ENCODE data around the gene BCL2. TPM values are rescaled to one million over a fixed set of nuclear protein-coding genes. Genes with fewer than 3 reads are reported as not detected.

The BCL2 gene
- total RNA-seq, 4 donors from 2014 or later, result 14.3 to 34.8 (median 23.5) TPM

DNA sequence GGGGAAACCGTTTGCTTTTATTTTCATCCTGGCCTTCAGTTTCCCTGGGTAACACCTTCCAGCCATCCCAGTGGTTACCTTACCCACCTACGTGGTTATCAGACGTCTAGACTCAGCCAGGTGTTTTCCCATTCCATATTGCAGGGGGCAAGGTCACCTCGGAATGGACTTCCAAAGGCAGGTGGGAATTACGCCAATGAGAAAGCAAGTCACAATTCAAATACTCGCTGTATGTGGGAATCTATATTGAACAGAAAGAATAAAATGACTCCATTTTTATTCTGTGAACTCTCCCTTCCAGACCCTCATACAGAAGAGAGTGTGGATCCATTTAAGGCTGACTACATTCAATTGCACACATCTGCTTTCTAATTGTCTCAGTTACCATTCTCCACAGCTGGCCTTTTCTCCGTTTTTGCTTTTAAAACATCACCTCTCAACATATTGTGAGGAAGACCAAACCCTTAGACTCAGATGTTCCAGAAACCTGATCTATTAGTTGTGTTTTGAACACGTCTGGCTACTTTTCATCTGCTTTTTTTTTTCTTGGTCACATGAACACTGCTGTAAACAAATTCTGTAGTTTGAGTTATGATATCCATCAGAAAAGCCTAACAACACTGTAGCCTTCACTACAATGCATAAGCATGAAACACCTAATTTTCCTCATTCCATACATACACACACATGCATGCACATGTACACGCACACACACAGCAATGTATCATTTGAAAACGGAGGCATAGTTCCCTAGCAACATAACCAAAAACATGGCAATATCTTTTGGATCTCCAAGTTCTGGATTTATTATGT is 59.8 kb downstream of the BCL2 start:
- Histone ChIP-seq H3K4me3 (no peak overlapping the region), H3K36me3 (no peaks in the 10 kb centered on the region), H3K4me1 (peaks cover 0 to 31% (median 16%) of the 10 kb centered on the region in 4 donors), H3K27ac (peak overlapping the region; percentile 5 to 52 (median 14)), H3K9me3 (no peaks in the 10 kb centered on the region), H3K27me3 (no peaks in the 10 kb centered on the region)
- WGBS, 2 donors (ENCODE audit: low coverage in 1 of 2), result 65 to 68% methylated on average over 10 of the region's 10 CpGs
- intact Hi-C loops (cut with DNase I; ENCODE audit: low total_unique reads), result loop anchor here (5.0 kb wide), 1 partner anchor 537 kb away; no protein-coding TSS in a partner anchor
- no peak for TF ChIP-seq POLR2AphosphoS5 (IDR thresholded peaks at IDR 0.05)
- TF ChIP-seq POLR2A (IDR thresholded peaks at IDR 0.05), result no peak
- TF ChIP-seq EP300 (IDR thresholded peaks at IDR 0.05; ENCODE audit: low read depth), result no peak
- TF ChIP-seq, protein P1, sequence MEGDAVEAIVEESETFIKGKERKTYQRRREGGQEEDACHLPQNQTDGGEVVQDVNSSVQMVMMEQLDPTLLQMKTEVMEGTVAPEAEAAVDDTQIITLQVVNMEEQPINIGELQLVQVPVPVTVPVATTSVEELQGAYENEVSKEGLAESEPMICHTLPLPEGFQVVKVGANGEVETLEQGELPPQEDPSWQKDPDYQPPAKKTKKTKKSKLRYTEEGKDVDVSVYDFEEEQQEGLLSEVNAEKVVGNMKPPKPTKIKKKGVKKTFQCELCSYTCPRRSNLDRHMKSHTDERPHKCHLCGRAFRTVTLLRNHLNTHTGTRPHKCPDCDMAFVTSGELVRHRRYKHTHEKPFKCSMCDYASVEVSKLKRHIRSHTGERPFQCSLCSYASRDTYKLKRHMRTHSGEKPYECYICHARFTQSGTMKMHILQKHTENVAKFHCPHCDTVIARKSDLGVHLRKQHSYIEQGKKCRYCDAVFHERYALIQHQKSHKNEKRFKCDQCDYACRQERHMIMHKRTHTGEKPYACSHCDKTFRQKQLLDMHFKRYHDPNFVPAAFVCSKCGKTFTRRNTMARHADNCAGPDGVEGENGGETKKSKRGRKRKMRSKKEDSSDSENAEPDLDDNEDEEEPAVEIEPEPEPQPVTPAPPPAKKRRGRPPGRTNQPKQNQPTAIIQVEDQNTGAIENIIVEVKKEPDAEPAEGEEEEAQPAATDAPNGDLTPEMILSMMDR (IDR thresholded peaks at IDR 0.05), result no peak
- DNase-seq, result no peak
- in situ Hi-C loops (cut with MboI; ENCODE audit: low pct_ligation_motif_present in 1 of 4, low pct_unique_long_range_greater_than_20kb in 1 of 4, low sequenced_read_pairs in 3 of 4), result no loop called here

DNA sequence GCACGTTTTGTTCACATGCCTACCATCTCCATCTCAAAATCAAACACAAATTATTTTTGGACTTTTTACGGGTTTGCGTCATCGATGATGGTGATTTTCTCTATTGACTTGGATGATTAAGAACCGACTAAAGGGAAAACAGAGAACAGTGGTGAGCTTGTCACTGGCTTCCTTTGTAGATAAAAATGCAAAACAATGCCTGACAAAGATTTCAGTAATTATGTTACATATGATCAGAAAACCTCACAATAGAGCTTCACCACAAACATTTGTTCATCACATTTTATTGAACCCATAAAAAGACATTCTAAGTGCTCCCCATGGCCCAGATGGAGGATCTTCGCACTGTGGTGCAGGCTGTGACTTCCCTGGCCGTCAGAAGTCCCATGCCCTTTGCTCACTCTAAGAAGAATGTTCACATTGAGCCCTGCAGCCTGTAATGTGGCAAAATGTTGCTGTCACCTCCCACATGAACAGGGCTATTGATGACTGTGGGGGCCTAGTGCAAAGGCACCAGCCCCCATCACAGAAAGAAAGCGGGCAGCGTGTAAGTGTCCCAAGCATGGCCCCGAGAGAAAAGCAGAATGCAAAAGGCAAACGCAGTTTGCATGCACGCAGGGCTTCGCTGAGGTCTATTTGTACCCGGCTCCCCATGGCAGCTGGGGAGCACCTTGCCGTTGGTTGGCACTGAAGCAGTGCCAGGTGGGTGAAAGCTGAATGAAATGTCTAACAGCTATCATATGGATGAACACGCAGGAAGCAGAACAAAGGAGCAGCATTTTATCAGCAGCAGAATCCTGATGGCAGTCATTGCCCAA is 60.6 kb downstream of the BCL2 start:
- no peak for DNase-seq

DNA sequence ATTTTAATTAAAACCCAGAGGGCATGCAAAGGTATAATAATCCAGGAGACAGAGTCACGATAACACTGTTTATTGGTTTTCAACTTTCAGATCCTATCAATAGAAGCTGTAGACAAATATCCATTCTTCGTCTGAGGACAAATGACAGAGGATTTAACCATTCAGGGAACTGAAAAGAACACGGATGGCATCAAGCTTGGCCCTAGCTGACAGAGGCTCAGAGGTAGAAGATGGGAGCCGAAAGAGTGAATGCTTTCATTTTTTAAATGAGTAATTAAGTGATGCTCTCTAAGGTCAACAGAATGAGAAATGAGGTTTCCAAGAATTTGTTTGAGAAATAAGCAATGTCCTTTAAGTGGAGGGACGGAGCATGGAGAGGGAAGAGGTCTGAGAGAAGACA is 62.1 kb downstream of the BCL2 start:
- intact Hi-C loops (cut with DNase I; ENCODE audit: low total_unique reads), result no loop called here
- in situ Hi-C loops (cut with MboI; ENCODE audit: low pct_ligation_motif_present in 1 of 4, low pct_unique_long_range_greater_than_20kb in 1 of 4, low sequenced_read_pairs in 3 of 4), result no loop called here
- H3K9me3 ChIP-seq, result no peaks in the 10 kb centered on the region

More for the DNA sequence above, 60.6 kb downstream of the BCL2 start:
- intact Hi-C loops (cut with DNase I; ENCODE audit: low total_unique reads), result no loop called here
- H3K27ac ChIP-seq, result peak overlapping the region in 3 of 4 donors; percentile 5 to 52 (median 10)
- TF ChIP-seq POLR2AphosphoS5 (IDR thresholded peaks at IDR 0.05), result peak in 1 of 3 donors; percentile 7
- TF ChIP-seq EP300 (IDR thresholded peaks at IDR 0.05; ENCODE audit: low read depth), result no peak
- H3K36me3 ChIP-seq, result no peaks in the 10 kb centered on the region
- no peaks in the 10 kb centered on the region for H3K27me3 ChIP-seq
- in situ Hi-C loops (cut with MboI; ENCODE audit: low pct_ligation_motif_present in 1 of 4, low pct_unique_long_range_greater_than_20kb in 1 of 4, low sequenced_read_pairs in 3 of 4), result no loop called here
- no peaks in the 10 kb centered on the region for H3K9me3 ChIP-seq
- peaks cover 1 to 33% (median 17%) of the 10 kb centered on the region in 4 donors for H3K4me1 ChIP-seq
- 75 to 82% methylated on average over 11 to 16 of the region's 16 CpGs for WGBS, 2 donors (ENCODE audit: low coverage in 1 of 2)
- H3K4me3 ChIP-seq, result no peak overlapping the region

DNA sequence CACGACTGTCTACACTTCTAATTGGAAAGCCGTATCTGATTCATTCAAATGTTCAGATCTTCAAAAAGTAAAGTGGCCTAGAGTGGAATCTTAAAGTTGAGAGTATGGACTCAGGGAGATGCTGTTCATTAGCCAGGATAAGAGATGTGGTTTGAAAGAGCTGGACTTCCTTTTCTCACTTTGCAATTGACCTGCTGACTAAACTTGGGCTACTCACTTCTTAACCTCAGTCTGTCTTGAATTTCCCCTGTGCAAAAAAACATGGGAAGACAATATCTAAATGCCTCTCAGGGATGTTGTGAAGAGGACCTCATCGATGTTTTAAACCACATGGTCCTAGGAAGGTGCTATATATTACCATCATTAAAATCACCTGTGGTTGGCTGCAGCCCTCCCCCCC is 64.1 kb downstream of the BCL2 start:
- no peak overlapping the region for H3K27ac ChIP-seq

More for the DNA sequence above, 62.1 kb downstream of the BCL2 start:
- whole genome bisulfite sequencing, 2 donors (ENCODE audit: low coverage in 1 of 2), result 64 to 65% methylated on average over 5 of the region's 5 CpGs
- H3K27ac ChIP-seq, result no peak overlapping the region
- peaks cover 5 to 37% (median 25%) of the 10 kb centered on the region in 4 donors for H3K4me1 ChIP-seq
- no peak for DNase-seq
- H3K36me3 ChIP-seq, result no peaks in the 10 kb centered on the region
- no peak overlapping the region for H3K4me3 ChIP-seq
- no peak for TF ChIP-seq POLR2A (IDR thresholded peaks at IDR 0.05)
- no peak for TF ChIP-seq EP300 (IDR thresholded peaks at IDR 0.05; ENCODE audit: low read depth)
- TF ChIP-seq POLR2AphosphoS5 (IDR thresholded peaks at IDR 0.05), result no peak
- TF ChIP-seq, protein P1 (IDR thresholded peaks at IDR 0.05), result no peak
- H3K27me3 ChIP-seq, result no peaks in the 10 kb centered on the region

More for the DNA sequence above, 64.1 kb downstream of the BCL2 start:
- Histone ChIP-seq H3K4me3 (no peak overlapping the region), H3K27me3 (no peaks in the 10 kb centered on the region), H3K4me1 (peaks cover 5 to 39% (median 25%) of the 10 kb centered on the region in 4 donors), H3K9me3 (no peaks in the 10 kb centered on the region), H3K36me3 (no peaks in the 10 kb centered on the region)
- WGBS, 2 donors (ENCODE audit: low coverage in 1 of 2), result 78 to 82% methylated on average over 3 of the region's 3 CpGs
- in situ Hi-C loops (cut with MboI; ENCODE audit: low pct_ligation_motif_present in 1 of 4, low pct_unique_long_range_greater_than_20kb in 1 of 4, low sequenced_read_pairs in 3 of 4) (no loop called here), intact Hi-C loops (cut with DNase I; ENCODE audit: low total_unique reads) (no loop called here)
- TF ChIP-seq POLR2AphosphoS5 (IDR thresholded peaks at IDR 0.05) (no peak), EP300 (IDR thresholded peaks at IDR 0.05; ENCODE audit: low read depth) (no peak), POLR2A (IDR thresholded peaks at IDR 0.05) (no peak)
- TF ChIP-seq, protein P1 (IDR thresholded peaks at IDR 0.05), result no peak
- no peak for DNase-seq

Data from transverse colon (tissue), 4 donors.